ENCODE results near the gene MYO7A.

MYO7A gene

DNA sequence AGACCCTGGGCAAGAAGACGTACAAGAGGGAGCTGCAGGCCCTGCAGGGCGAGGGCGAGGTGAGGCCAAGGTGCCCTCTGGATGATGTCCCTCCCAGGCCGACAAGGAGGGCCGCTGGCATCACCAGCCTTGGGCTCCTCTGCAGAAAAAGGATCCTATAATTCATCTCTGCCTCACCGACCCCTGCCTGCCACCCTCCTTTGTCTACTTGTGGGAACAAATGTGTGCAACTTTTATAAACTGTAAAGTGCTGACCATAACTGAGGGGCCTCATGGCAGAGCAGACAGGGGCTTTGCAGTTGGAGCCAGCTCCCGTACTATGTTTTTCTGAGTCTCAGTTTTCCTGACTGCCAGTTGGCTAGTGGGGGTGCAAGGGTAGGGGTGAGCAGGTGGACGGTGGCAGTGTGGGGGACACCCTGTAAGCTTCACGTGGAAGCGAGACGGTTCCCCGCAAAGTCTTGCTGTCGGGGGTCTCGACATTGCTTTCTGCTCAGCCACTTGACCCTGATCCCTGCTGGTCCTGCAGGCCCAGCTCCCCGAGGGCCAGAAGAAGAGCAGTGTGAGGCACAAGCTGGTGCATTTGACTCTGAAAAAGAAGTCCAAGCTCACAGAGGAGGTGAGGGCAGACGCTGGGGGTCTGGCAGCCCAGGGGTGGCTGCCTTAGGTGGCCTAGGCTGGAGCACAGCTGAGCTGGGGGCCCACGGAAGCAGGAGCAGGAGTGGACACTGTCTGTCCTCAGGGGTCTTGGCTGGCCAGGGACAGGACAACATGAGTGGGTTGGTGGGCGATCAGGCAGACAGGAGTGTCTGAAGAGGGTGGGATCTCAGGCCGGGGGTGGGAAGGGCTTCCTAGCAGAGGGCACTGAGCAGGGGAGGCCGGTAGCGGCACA is 54.7 kb downstream of the MYO7A start:
- no peak for DNase-seq (ENCODE audit: low read depth)
- H3K4me3 ChIP-seq (ENCODE audit: low read length): no peak overlapping the region
- TF ChIP-seq, protein P1, sequence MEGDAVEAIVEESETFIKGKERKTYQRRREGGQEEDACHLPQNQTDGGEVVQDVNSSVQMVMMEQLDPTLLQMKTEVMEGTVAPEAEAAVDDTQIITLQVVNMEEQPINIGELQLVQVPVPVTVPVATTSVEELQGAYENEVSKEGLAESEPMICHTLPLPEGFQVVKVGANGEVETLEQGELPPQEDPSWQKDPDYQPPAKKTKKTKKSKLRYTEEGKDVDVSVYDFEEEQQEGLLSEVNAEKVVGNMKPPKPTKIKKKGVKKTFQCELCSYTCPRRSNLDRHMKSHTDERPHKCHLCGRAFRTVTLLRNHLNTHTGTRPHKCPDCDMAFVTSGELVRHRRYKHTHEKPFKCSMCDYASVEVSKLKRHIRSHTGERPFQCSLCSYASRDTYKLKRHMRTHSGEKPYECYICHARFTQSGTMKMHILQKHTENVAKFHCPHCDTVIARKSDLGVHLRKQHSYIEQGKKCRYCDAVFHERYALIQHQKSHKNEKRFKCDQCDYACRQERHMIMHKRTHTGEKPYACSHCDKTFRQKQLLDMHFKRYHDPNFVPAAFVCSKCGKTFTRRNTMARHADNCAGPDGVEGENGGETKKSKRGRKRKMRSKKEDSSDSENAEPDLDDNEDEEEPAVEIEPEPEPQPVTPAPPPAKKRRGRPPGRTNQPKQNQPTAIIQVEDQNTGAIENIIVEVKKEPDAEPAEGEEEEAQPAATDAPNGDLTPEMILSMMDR (IDR thresholded peaks at IDR 0.05; ENCODE audit: insufficient read depth, low read depth, low read length, missing control alignments): no peak

DNA sequence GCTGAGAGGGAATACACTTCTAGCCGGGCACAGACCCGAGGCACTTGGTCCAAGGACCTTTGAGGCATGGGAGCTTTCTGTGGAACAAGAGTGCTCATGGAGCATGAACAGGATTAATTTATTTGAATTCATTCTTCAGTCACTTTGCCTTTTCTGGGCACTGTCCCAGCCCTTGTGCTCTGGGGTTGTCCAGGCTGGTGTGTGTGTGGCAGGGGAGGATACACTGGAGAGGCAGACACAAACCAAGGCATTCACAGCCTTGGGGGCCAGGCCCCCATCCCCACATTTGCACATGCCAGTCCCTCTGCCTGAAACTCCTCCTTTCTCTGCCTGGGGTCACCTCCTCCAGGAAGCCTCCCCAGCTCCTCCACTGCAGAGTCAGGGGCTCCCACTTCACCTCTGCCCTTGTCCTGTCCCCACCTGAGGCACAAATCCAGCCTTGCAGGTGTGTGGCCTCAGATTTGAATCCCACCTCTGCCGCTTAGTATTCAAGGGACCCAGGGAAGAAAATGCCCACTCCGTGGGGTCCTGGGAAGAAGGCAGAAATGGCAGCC is 55.5 kb downstream of the MYO7A start:
- no peak overlapping the region for H3K4me3 ChIP-seq (ENCODE audit: low read length)
- no peak for DNase-seq (ENCODE audit: low read depth)
- TF ChIP-seq, protein P1 (IDR thresholded peaks at IDR 0.05; ENCODE audit: insufficient read depth, low read depth, low read length, missing control alignments): no peak

DNA sequence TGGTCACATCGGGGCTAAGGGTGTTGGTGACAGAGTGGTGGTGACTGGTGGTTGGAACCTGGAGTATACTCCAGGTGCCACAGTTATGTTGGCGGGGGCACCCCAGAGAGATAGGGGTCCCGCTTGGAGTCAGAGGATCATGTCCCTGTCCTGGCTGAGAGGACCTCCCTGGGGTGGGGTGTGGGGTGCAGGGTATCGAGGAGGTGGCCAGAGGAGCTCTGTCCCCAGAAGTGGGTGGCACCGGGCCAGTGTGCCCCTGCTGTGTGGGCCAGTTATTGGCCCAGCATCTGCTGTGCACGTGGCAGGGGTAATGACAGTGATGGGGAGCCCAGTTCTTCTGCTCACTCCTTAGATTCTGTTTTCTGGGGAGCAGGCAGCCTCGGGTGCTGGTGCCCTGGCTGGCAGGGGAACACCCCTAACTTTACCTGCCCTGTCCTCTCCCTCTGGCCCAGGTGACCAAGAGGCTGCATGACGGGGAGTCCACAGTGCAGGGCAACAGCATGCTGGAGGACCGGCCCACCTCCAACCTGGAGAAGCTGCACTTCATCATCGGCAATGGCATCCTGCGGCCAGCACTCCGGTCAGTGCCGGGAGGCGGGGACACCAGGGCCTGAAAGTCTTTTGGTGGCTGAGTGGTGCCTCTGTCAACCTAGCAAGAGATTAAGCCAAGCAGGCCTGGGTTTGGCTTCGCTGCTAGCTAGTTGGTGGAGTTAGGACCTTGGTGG is 56.3 kb downstream of the MYO7A start:
- no peak overlapping the region for H3K4me3 ChIP-seq (ENCODE audit: low read length)
- TF ChIP-seq, protein P1 (IDR thresholded peaks at IDR 0.05; ENCODE audit: insufficient read depth, low read depth, low read length, missing control alignments): no peak
- DNase-seq (ENCODE audit: low read depth): no peak

DNA sequence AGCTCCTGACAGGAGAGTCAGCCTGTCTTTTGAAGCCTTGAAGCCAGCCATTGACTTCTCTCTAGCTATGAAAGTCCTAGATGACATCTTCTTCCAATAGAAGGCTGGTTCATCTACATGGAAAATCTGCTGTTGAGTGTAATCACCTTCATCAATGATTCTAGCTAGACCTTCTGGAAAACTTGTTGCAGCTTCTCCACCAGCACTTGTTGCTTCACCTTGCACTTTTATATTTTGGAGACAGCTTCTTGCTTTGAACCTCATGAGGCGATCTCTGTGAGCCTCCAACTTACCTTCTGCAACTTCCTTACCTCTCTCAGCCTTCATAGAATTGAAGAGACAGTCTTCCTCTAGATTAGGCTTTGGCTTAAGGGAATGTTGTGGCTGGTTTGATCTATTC is 58.3 kb downstream of the MYO7A start:
- TF ChIP-seq, protein P1 (IDR thresholded peaks at IDR 0.05; ENCODE audit: insufficient read depth, low read depth, low read length, missing control alignments): no peak
- no peak overlapping the region for H3K4me3 ChIP-seq (ENCODE audit: low read length)
- no peak for DNase-seq (ENCODE audit: low read depth)

DNA sequence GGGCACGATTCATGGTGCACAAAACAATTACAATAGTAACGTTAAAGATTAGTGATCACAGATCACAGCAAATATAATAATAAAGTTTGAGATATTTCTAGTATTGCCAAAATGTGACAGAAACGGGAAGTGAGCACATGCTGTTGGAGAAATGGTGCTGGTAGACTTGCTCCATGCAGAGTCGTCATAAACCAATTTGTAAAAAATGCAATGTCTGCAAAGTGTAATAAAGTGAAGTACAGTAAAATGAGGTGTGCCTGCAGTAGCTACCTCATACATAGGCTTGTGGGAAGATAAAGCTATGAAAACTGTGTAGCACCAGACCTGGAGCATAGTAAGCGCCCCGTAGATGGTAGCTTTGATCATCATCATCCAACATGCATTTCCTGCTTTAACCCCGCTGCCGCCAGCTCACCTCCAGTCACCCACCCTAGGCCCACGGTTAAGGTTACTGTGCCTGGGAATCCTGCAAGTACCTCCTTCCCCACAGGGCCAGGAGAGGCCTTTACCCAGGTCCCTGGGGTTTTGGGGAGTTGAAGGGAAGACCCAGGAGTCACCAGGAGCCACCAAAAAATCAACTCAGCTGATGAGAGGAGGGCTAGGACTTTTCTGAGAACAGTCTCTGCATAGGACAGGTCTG is 59.2 kb downstream of the MYO7A start:
- DNase-seq (ENCODE audit: low read depth): no peak
- TF ChIP-seq, protein P1 (IDR thresholded peaks at IDR 0.05; ENCODE audit: insufficient read depth, low read depth, low read length, missing control alignments): no peak
- no peak overlapping the region for H3K4me3 ChIP-seq (ENCODE audit: low read length)

DNA sequence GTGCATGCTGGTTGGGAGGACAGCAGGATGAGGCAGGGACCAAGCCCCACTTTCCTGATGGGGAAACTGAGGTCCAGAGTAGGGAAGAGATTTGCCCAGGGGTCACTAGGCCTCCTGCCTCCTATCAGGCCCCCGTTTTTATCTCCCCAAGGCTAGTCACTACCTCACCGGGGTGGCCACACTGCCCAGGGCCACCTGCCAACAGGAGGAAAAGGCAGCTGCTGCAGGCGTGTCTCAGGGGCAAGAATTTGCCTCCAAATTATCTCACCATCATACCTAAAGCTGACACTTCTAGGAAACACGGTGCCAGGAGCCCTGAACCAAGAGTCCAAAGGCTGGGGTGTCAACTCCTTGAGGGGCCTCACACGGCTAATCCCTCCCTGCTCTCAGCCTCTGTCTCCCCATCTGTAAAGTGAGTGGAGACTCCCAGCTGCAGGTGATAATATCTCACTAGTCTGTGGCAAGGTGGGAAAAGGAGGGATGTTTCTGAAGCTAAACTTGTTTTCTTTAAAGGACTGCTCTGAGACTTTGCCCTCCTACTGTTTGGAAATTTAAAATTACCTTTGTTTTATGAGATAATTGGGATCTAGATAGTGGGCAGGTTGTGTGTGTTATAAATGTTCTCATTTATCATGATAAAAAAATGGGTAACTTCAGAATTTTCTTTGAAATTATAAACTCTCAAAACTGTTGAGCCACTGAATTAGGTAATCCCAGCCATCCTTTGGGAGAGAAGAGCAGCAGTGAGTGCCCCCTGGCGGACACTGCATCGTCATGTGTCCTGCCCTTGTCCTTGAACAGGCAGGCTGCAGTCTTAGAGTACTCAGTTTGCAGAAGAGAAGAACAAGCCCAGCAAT is 60.0 kb downstream of the MYO7A start:
- DNase-seq (ENCODE audit: low read depth): peak; percentile 81
- TF ChIP-seq, protein P1 (IDR thresholded peaks at IDR 0.05; ENCODE audit: insufficient read depth, low read depth, low read length, missing control alignments): peak; percentile 93
- H3K4me3 ChIP-seq (ENCODE audit: low read length): no peak overlapping the region

Measured in epithelial cell of esophagus (primary cell).